Large intestine (tissue), 3 donors: ENCODE data around the gene DBNL. TPM values are rescaled to one million over a fixed set of nuclear protein-coding genes. Genes with fewer than 3 reads are reported as not detected.
"Not testable (repeated sequence)": the region's sequence is repeated elsewhere in the genome, so short reads cannot be mapped to it uniquely, and the experiment has no call there.

Source experiments
- DNase-seq, 2 donors: peaks; one replicate each; pipeline versions ENCODE4 v3.0.0 to v3.0.0-alpha.2; 2013
- H3K27ac ChIP-seq: one replicate; pipeline ENCODE4 v1.5.1; 2013; ENCODE audit warnings: low read length
- H3K27me3 ChIP-seq: 2 replicates; pipeline ENCODE4 v1.6.1; 2013; ENCODE audit warnings: low read length; ENCODE audit not compliant: control insufficient read depth, insufficient read depth
- H3K36me3 ChIP-seq: 2 replicates; pipeline ENCODE4 v1.6.1; 2013; ENCODE audit warnings: low read length; ENCODE audit not compliant: control insufficient read depth, insufficient read depth
- H3K4me1 ChIP-seq: one replicate; pipeline ENCODE4 v1.6.1; 2013; ENCODE audit warnings: low read length; ENCODE audit not compliant: control insufficient read depth, insufficient read depth
- H3K4me3 ChIP-seq: one replicate; pipeline ENCODE4 v1.5.1; 2013; ENCODE audit warnings: low read length
- H3K9me3 ChIP-seq: one replicate; pipeline ENCODE4 v1.6.1; 2013; ENCODE audit warnings: mild to moderate bottlenecking, low read depth, low read length, moderate library complexity; ENCODE audit not compliant: control insufficient read depth
- WGBS: methylation state at CpG from one replicate; pipeline ENCODE4 v1.1.5; 2013; ENCODE audit warnings: low lambda C conversion rate; ENCODE audit not compliant: insufficient coverage; 5-methylcytosine and 5-hydroxymethylcytosine counted together
- polyA plus RNA-seq: library from polyadenylated mRNA; unstranded; fragments of 120-200 nt; gene quantifications from one replicate; pipeline ENCODE4 v1.2.1, GENCODE V29; 2013

Gene DBNL
- polyA plus RNA-seq, 1 donor: 66.1 TPM

DNA sequence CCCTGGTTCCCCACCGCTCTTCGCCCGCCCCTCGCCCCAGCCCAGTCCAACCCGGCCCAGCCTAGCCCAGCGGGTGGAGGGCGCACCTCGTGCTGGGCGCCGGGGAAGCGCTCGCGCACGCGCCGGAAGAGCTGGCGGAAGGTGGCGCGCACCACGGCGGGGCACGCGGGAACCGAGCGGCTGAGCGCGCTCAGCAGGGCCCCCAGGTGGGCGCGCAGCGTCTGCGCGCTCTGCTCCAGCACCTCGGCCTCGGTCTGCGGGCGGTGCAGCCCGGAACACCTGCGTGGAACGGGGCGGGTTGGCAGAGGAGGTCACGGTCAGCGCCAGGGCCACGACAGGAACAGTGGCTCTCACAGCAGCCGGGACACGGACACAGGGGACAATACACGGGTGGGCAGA lies 4.0 kb upstream of the DBNL start:
- no CpG with 5 or more reads among the region's 46 CpGs for WGBS
- not testable (repeated sequence) for H3K9me3 ChIP-seq, H3K36me3 ChIP-seq, H3K27me3 ChIP-seq, H3K27ac ChIP-seq, H3K4me1 ChIP-seq
- H3K4me3 ChIP-seq: peak overlapping the region; percentile 39
- DNase-seq: peak; percentile 22 to 49

GRCh38 chr7:44042221-44042620 lies 2.3 kb upstream of the DBNL start:
- no peak overlapping the region for H3K27ac ChIP-seq
- H3K27me3 ChIP-seq: no peaks in the 10 kb centered on the region
- peaks cover 13% of the 10 kb centered on the region for H3K4me1 ChIP-seq
- 100% methylated on average over 1 of the region's 2 CpGs for WGBS
- H3K4me3 ChIP-seq: no peak overlapping the region
- H3K36me3 ChIP-seq: peaks cover 9% of the 10 kb centered on the region
- no peaks in the 10 kb centered on the region for H3K9me3 ChIP-seq
- DNase-seq: no peak

DNA sequence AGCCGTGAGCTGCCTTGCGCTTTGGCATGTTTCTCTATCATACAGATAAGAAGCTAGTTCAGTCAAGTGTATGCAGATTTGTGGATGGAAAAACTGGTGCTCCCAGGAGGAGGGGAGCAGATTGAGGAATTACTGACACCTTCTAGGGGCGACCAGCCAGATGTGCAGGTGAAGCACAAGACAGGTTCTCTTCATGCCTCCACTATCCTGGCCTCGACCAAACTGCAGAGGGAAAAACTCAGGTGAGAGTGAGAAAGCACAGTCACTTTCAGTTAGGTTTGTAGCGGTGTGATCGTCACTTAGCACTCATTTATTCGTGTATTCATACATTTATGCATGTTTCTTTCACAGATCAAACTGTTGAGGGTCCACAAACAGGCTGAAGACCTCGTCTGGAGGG lies 600 bp upstream of the DBNL start:
- no peak for DNase-seq
- Histone ChIP-seq H3K4me3 (peak overlapping the region; percentile 88), H3K36me3 (peaks cover 10% of the 10 kb centered on the region), H3K9me3 (no peaks in the 10 kb centered on the region), H3K27ac (peak overlapping the region; percentile 81), H3K4me1 (peaks cover 13% of the 10 kb centered on the region), H3K27me3 (no peaks in the 10 kb centered on the region)
- WGBS: no CpG with 5 or more reads among the region's 8 CpGs

GRCh38 chr7:44045226-44046014 lies 918 bp downstream of the DBNL start:
- DNase-seq: no peak
- Histone ChIP-seq H3K27ac (peak overlapping the region; percentile 81), H3K4me1 (peaks cover 13% of the 10 kb centered on the region), H3K9me3 (no peaks in the 10 kb centered on the region), H3K36me3 (peaks cover 19% of the 10 kb centered on the region), H3K4me3 (peak overlapping the region; percentile 88), H3K27me3 (no peaks in the 10 kb centered on the region)
- 80% methylated on average over 1 of the region's 15 CpGs for WGBS

- 100% methylated on average over 1 of the region's 8 CpGs for WGBS
- Histone ChIP-seq H3K4me1 (peaks cover 13% of the 10 kb centered on the region), H3K4me3 (no peak overlapping the region)
Measured at GRCh38 chr7:44046321-44047061, 2.0 kb downstream of the DBNL start.

GRCh38 chr7:44048031-44048795 lies 3.7 kb downstream of the DBNL start:
- Histone ChIP-seq H3K4me1 (peaks cover 13% of the 10 kb centered on the region), H3K27me3 (no peaks in the 10 kb centered on the region), H3K36me3 (peaks cover 43% of the 10 kb centered on the region), H3K27ac (no peak overlapping the region), H3K4me3 (no peak overlapping the region), H3K9me3 (no peaks in the 10 kb centered on the region)
- no CpG with 5 or more reads among the region's 7 CpGs for WGBS
- DNase-seq: no peak

More at GRCh38 chr7:44046321-44047061, 2.0 kb downstream of the DBNL start:
- Histone ChIP-seq H3K9me3 (no peaks in the 10 kb centered on the region), H3K27me3 (no peaks in the 10 kb centered on the region), H3K27ac (no peak overlapping the region), H3K36me3 (peaks cover 29% of the 10 kb centered on the region)
- no peak for DNase-seq

GRCh38 chr7:44050121-44050914 lies 5.8 kb downstream of the DBNL start:
- DNase-seq: no peak
- H3K4me1 ChIP-seq: peaks cover 8% of the 10 kb centered on the region
- no peaks in the 10 kb centered on the region for H3K9me3 ChIP-seq
- H3K27ac ChIP-seq: no peak overlapping the region
- no peaks in the 10 kb centered on the region for H3K27me3 ChIP-seq
- no CpG with 5 or more reads among the region's 14 CpGs for WGBS
- peaks cover 55% of the 10 kb centered on the region for H3K36me3 ChIP-seq
- no peak overlapping the region for H3K4me3 ChIP-seq

DNA sequence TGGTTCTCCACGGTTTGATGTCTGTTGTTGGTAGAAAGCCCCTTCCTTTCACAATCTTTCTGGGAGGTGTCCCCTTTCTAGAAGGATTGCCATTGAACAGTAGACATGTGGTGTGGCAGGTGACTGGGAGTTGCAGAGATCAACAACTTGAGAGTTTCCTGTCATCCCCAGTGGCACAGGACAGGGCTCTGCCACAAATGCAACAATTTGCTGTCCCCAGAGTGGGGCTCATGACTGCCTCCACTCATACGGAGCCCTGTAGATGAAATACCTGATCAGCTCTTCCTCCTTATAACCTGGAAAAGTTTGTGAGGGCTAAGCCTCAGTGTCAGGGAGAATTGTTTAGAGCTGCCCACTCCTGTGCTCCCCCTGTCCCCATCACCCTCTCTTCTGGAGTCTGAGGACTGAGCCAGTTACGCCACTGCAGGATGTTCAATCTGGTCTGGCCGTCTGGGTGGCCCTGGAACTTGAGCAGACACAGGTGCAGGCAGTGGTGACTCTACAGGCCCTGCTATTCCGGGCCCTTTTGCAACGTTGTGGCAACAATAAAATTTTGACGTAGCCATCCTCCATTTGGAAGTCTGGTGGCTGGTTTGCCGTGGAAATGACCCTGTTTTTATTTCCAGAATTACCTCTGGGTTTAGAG lies 6.5 kb downstream of the DBNL start:
- 80% methylated on average over 1 of the region's 8 CpGs for WGBS
- Histone ChIP-seq H3K9me3 (no peaks in the 10 kb centered on the region), H3K27me3 (no peaks in the 10 kb centered on the region), H3K4me1 (peaks cover under 1% of the 10 kb centered on the region), H3K36me3 (peaks cover 56% of the 10 kb centered on the region), H3K4me3 (no peak overlapping the region), H3K27ac (no peak overlapping the region)
- DNase-seq: no peak

GRCh38 chr7:44051611-44052220 lies 7.2 kb downstream of the DBNL start:
- no peaks in the 10 kb centered on the region for H3K9me3 ChIP-seq
- H3K27ac ChIP-seq: no peak overlapping the region
- no peaks in the 10 kb centered on the region for H3K27me3 ChIP-seq
- no CpG with 5 or more reads among the region's 5 CpGs for WGBS
- H3K36me3 ChIP-seq: peaks cover 58% of the 10 kb centered on the region
- DNase-seq: no peak
- H3K4me3 ChIP-seq: no peak overlapping the region
- no peaks in the 10 kb centered on the region for H3K4me1 ChIP-seq
